IMR-90 (cell line): ENCODE data around the gene SLC38A8. TPM values are rescaled to one million over a fixed set of nuclear protein-coding genes. Genes with fewer than 3 reads are reported as not detected.

Experiments
- ATAC-seq: fragments of 200-7000 bp; cut with Tn5 transposase; 2 replicates; pipeline ENCODE4 v1.9.1; 2020; ENCODE audit warnings: low read depth, mild to moderate bottlenecking, moderate library complexity
- BruUV-seq: library from RNA; stranded (reverse); fragments of 400-500 nt; replicated peaks from 2 replicates; lab custom pipeline; 2021; lab: Mats Ljungman, UMichigan
- CTCF ChIA-PET: fragments of 300-600 bp; formaldehyde crosslinking; extraction: SDS; loops from one replicate; lab custom pipeline; 2021; ENCODE audit warnings: antibody characterized with exemption; lab: Yijun Ruan, JAX
- POLR2A ChIA-PET: fragments of 300-600 bp; sonication (Branson Sonifier 250); formaldehyde crosslinking; loops from one replicate; lab custom pipeline; 2022; ENCODE audit warnings: antibody characterized with exemption; ENCODE audit not compliant: unreplicated experiment; lab: Charles Lee
- DNase-seq: peaks from one replicate; pipeline ENCODE4 v3.0.0; 2013
- H2AFZ ChIP-seq: replicated peaks from 2 replicates; pipeline ENCODE3; 2013; ENCODE audit warnings: low read length, mild to moderate bottlenecking; ENCODE audit not compliant: poor library complexity
- H2AK5ac ChIP-seq: 2 replicates; pipeline ENCODE4 v1.6.1; 2013; ENCODE audit warnings: low read depth, low read length, inconsistent platforms
- H2AK9ac ChIP-seq: replicated peaks from 2 replicates; pipeline ENCODE3; 2013; ENCODE audit warnings: mild to moderate bottlenecking, low read depth, low read length, moderate library complexity; ENCODE audit not compliant: poor library complexity
- H2BK120ac ChIP-seq: 2 replicates; pipeline ENCODE4 v1.6.1; 2013; ENCODE audit warnings: low read depth, low read length, inconsistent platforms
- H2BK15ac ChIP-seq: 3 replicates; pipeline ENCODE4 v1.6.1; 2013; ENCODE audit warnings: low read depth, low read length, inconsistent platforms
- H2BK20ac ChIP-seq: 2 replicates; pipeline ENCODE4 v1.6.1; 2013; ENCODE audit warnings: low read depth, mild to moderate bottlenecking, inconsistent platforms, low read length, moderate library complexity
- H2BK5ac ChIP-seq: 2 replicates; pipeline ENCODE4 v1.6.1; 2013; ENCODE audit warnings: mild to moderate bottlenecking, low read depth, low read length, inconsistent platforms; ENCODE audit not compliant: poor library complexity, severe bottlenecking
- H3K14ac ChIP-seq: replicated peaks from 2 replicates; pipeline ENCODE4 v1.6.1; 2013; ENCODE audit warnings: low read depth, low read length, inconsistent platforms
- H3K18ac ChIP-seq: 2 replicates; pipeline ENCODE4 v1.6.1; 2013; ENCODE audit warnings: low read depth, low read length, control low read depth
- H3K23ac ChIP-seq: 2 replicates; pipeline ENCODE4 v1.6.1; 2013; ENCODE audit warnings: low read depth, low read length, inconsistent platforms
- H3K27ac ChIP-seq: 2 replicates; pipeline ENCODE4 v1.5.1; 2013; ENCODE audit warnings: mild to moderate bottlenecking, control low read depth, low read length; ENCODE audit not compliant: insufficient read depth
- H3K27me3 ChIP-seq: 2 replicates; pipeline ENCODE4 v1.6.1; 2013; ENCODE audit warnings: low read length; ENCODE audit not compliant: control insufficient read depth, insufficient read depth
- H3K36me3 ChIP-seq: 2 replicates; pipeline ENCODE4 v1.6.1; 2013; ENCODE audit warnings: low read length, mixed read lengths; ENCODE audit not compliant: control insufficient read depth, insufficient read depth
- H3K4ac ChIP-seq: 2 replicates; pipeline ENCODE4 v1.6.1; 2013; ENCODE audit warnings: low read depth, low read length, inconsistent platforms
- H3K4me1 ChIP-seq: 2 replicates; pipeline ENCODE4 v1.6.1; 2013; ENCODE audit warnings: low read length, mixed read lengths; ENCODE audit not compliant: control insufficient read depth, insufficient read depth
- H3K4me2 ChIP-seq: 2 replicates; pipeline ENCODE4 v1.6.1; 2013; ENCODE audit warnings: low read depth, mild to moderate bottlenecking, control low read depth, low read length, moderate library complexity
- H3K4me3 ChIP-seq: 2 replicates; pipeline ENCODE4 v1.5.1; 2013; ENCODE audit warnings: low read depth, mild to moderate bottlenecking, control low read depth, low read length, moderate library complexity; ENCODE audit not compliant: insufficient read depth
- H3K56ac ChIP-seq: 2 replicates; pipeline ENCODE4 v1.6.1; 2013; ENCODE audit warnings: low read length, inconsistent platforms; ENCODE audit not compliant: insufficient read depth; ENCODE audit errors: extremely low read depth
- H3K79me1 ChIP-seq, 2 experiments: 2 replicates each; pipeline ENCODE4 v1.6.1; 2013; ENCODE audit warnings: low read length in 2 of 2, inconsistent platforms in 1 of 2, low read depth in 1 of 2
- H3K9ac ChIP-seq: 2 replicates; pipeline ENCODE4 v1.6.1; 2013; ENCODE audit warnings: low read depth, low read length, control low read depth
- H3K9me1 ChIP-seq: 2 replicates; pipeline ENCODE4 v1.6.1; 2013; ENCODE audit warnings: low read length, inconsistent platforms; ENCODE audit not compliant: insufficient read depth
- H3K9me3 ChIP-seq: 2 replicates; pipeline ENCODE4 v1.6.1; 2013; ENCODE audit warnings: low read length; ENCODE audit not compliant: control insufficient read depth, insufficient read depth
- H4K20me1 ChIP-seq: 2 replicates; pipeline ENCODE4 v1.6.1; 2013; ENCODE audit warnings: low read length, inconsistent platforms; ENCODE audit not compliant: insufficient read depth
- H4K5ac ChIP-seq: 2 replicates; pipeline ENCODE4 v1.6.1; 2013; ENCODE audit warnings: mild to moderate bottlenecking, low read depth, low read length, control low read depth
- H4K8ac ChIP-seq, 2 experiments: 2 replicates each; pipeline ENCODE4 v1.6.1; 2013; ENCODE audit warnings: low read depth in 2 of 2, low read length in 2 of 2, control low read depth in 1 of 2, inconsistent platforms in 1 of 2
- H4K91ac ChIP-seq: 2 replicates; pipeline ENCODE4 v1.6.1; 2013; ENCODE audit warnings: low read depth, low read length, inconsistent platforms; ENCODE audit not compliant: insufficient read depth
- ELK1 ChIP-seq: fragments of 150-350 bp; IDR thresholded peaks from 2 replicates; pipeline ENCODE4 v1.6.1; 2016; ENCODE audit warnings: low read depth, mild to moderate bottlenecking, low read length, moderate library complexity, borderline replicate concordance
- RAD21 ChIP-seq: IDR thresholded peaks from 2 replicates; pipeline ENCODE4 v1.6.1; 2012; ENCODE audit warnings: low read length, improper control_type of control experiment
- RCOR1 ChIP-seq: IDR thresholded peaks from 2 replicates; pipeline ENCODE4 v1.6.1; 2012; ENCODE audit warnings: mild to moderate bottlenecking, low read length, improper control_type of control experiment; ENCODE audit not compliant: insufficient replicate concordance
- WGBS, 2 experiments: methylation state at CpG; one replicate each; pipeline versions ENCODE4 v1.1.5 to v1.1.7; 2013; ENCODE audit warnings: missing lambda C conversion rate in 2 of 2; ENCODE audit not compliant: insufficient read length in 1 of 2; ENCODE audit errors: extremely low coverage in 2 of 2; 5-methylcytosine and 5-hydroxymethylcytosine counted together
- dilution Hi-C: fragments of 300-500 bp; cut with HindIII; formaldehyde crosslinking; loops from one replicate; pipeline ENCODE4 v1.14.3; 2018; ENCODE audit warnings: low sequenced_read_pairs; ENCODE audit not compliant: unreplicated experiment
- in situ Hi-C: fragments of 300-500 bp; cut with MboI; formaldehyde crosslinking; loops from 3 replicates; pipeline ENCODE4 v1.14.3; 2019; ENCODE audit warnings: low sequenced_read_pairs, inconsistent platforms, mixed read lengths
- intact Hi-C: fragments of 100-400 bp; cut with micrococcal nuclease; formaldehyde crosslinking; loops from 2 replicates; pipeline ENCODE4 v1.10.0; 2022
- polyA plus RNA-seq, 3 experiments: library from polyadenylated mRNA; depleted of rRNA; stranded (reverse); fragments of >200 nt; gene quantifications; 2 replicates each; pipeline ENCODE4 v1.2.3, GENCODE V29; 2012; ENCODE audit warnings: low replicate concordance in 1 of 3
- total RNA-seq: library from RNA; depleted of rRNA; stranded (reverse); fragments of >200 nt; gene quantifications from 2 replicates; pipeline ENCODE4 v1.2.3, GENCODE V29; 2012

The SLC38A8 gene
- total and polyA plus RNA-seq, 2 of the 4 experiments (the other 2 are of a cell fraction) = not detected

DNA sequence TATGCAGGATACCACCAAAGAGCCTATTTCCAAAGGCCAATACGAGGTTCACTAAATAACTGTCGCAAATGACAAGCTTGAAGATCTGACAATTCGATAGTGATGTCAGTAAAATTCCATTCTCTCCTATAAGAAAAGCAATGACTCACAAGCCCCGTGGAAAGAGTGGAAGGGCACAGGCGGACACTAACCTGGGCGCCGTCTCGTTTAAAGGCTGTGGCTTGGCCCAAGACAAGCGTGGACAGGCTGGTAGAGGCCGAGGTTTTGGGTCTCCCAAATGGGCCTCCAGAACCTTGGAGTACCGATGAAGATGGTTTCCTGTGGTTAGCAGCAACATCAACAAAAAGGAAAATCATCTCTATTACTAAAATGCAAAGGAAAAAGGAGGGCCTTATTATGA lies 16.5 kb upstream of the SLC38A8 start:
- ChIA-PET POLR2A (no interaction called here), CTCF (no interaction called here)
- no peak overlapping the region for H2BK20ac ChIP-seq
- H3K56ac ChIP-seq = no peak overlapping the region
- no TSS peak for BruUV-seq
- H3K9me1 ChIP-seq = no peaks in the 10 kb centered on the region
- no peak overlapping the region for H3K18ac ChIP-seq
- no peak overlapping the region for H3K23ac ChIP-seq
- H2AFZ ChIP-seq = no peak overlapping the region
- in situ Hi-C loops (no loop called here), dilution Hi-C loops (no loop called here), intact Hi-C loops (no loop called here)
- no peaks in the 10 kb centered on the region for H3K9me3 ChIP-seq
- H3K14ac ChIP-seq = no peak overlapping the region
- H3K4me2 ChIP-seq = no peak overlapping the region
- no peak overlapping the region for H2BK15ac ChIP-seq
- no peaks in the 10 kb centered on the region for H3K27me3 ChIP-seq
- DNase-seq = no peak
- 0 out of 2 replicates have a peak, but pooled peaks cover 3% of the 10 kb centered on the region for H4K20me1 ChIP-seq
- no peak overlapping the region for H4K91ac ChIP-seq
- ATAC-seq = no peak
- peaks cover 59% of the 10 kb centered on the region for H3K36me3 ChIP-seq
- H3K4me1 ChIP-seq = peaks cover 1% of the 10 kb centered on the region; the same call in 1 of the 2 replicates
- H3K79me1 ChIP-seq = peaks cover 0 to 4% of the 10 kb centered on the region in 2 experiments; a peak in 1 of 4 replicates
- no peak for TF ChIP-seq ELK1
- no peak for TF ChIP-seq RAD21
- TF ChIP-seq RCOR1 = no peak
- H4K5ac ChIP-seq = no peak overlapping the region
- no peak overlapping the region for H2AK9ac ChIP-seq
- no peak overlapping the region for H3K4ac ChIP-seq
- no peak overlapping the region for H2BK120ac ChIP-seq
- WGBS, 2 experiments = 87% methylated on average over 3 of the region's 11 CpGs; no CpG with 5 or more reads in 1 of the 2 experiments
- H2BK5ac ChIP-seq = no peak overlapping the region
- no peak overlapping the region for H2AK5ac ChIP-seq
- H3K4me3 ChIP-seq = no peak overlapping the region
- H4K8ac ChIP-seq = no peak overlapping the region
- no peak overlapping the region for H3K27ac ChIP-seq
- H3K9ac ChIP-seq = no peak overlapping the region
